Stimulated activated CD8-positive, alpha-beta memory T cell treated with anti-CD3 and anti-CD28 coated beads, Interleukin-4, amount 100 ng/mL, for 1 hour (primary cell): ENCODE measurements around the gene SERINC3.

ENCODE experiments used
- DNase-seq, 2 donors: peaks; one replicate each; pipeline ENCODE4 v3.0.0-alpha.2; 2020; ENCODE audit warnings: low read depth in 2 of 2, low spot score in 1 of 2

The SERINC3 gene

DNA sequence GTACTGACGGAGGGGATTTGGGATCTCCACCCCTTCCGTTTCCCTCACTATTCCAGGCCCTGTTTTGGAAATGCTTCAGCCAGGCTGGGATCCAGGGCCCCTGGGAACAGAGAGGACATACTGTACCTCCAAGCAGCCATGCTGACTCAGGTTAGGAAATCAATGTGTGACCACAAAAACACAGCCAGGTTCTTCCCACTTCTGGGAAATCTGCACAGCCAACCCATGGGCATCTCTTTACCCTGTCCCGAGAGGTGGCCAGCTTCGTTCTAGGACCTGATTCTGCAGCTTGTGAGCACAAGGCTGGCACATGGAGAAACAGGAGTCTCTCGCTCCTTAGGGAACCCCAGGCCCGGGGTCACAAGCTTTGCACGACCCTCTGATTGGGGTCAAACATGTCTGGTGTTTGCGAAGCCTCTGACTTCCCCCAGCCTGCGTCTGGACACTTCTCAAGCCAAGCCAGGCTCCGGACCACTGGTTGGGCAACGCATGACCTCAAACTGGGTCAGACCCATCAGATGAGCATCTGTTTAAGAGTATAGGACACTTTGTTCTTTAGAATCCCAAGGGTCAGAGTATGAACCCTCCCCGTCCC, 54.5 kb downstream of the SERINC3 start:
- no peak for DNase-seq

DNA sequence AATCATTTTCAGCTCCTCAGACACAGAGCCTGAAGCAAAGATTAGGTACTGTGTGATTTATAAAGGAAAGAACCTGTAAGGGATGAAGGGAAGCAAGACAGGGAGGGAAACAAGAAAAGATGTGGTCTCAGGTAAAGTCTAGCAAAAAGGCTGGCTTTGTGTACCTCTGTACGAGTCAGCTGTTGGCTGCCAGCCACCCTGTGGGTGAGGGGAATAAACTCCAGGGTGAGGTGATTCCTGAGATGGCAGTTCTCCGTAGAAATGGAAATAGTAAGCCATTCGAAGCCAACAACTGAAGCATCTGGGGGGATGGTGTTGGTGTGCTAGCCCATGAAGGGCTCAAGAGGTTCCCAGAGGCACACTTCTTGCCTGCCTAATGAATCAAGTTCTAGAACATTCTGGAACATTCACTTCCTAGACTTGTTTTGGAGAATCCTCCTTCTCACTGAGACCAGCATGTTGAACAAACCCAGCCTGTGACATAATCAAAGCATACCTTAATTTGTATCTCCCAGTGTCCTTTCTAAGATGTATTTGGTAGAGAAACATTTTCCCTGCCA, 56.8 kb downstream of the SERINC3 start:
- DNase-seq, result no peak

DNA sequence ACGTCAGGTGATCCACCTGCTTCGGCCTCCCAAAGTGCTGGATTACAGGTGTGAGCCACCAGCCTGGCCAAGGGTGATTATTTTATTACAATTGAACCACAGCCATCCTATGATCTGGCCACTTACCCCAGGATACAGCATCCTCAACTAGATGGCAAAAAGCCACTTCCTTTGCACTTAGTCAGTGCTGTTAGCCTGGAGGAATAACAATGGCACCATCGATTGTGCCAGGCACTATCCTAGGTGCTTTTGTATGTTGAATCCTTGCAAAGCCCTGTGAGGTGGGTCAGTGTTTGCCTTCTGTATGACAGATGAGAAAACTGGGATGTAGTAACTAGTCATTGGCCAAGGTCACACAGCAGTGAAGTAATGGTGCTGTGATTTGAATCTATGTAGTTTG, 57.4 kb downstream of the SERINC3 start:
- no peak for DNase-seq

DNA sequence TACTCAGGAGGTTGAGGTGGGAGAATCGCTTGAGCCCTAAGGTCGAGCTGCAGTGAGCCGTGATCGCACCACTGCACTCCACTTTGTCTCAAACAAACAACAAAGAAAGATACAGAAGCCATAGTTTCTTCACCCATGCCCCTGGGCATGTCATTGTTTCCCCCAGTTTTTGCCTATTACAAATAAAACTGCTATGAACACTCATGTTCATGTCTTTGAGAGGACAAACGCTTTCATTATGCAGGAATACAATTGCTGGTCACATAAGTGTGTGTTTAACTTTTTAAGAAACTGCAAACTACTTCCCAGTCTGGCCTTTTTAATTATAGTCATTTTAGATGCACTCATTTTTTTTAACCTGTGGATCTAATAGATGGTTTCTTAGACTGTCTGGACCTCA, 58.4 kb downstream of the SERINC3 start:
- DNase-seq, result no peak

DNA sequence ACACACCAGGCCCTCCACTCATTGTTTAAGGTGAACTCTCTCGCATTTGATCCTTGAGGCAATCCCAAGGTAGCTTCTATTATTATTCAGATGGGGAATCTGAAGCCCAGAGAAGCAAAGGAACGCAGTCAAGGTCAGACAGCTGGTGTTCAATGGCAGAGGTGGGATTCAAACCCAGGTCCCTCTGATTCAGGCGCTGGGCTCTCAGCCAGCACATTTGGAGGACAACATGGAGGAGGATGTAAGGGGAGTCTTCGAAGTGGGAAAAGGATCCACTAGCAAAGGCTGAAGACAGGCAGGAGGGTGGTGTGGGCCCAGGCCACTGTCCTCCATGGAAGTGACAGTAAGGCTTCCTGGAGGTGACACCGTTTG, 60.1 kb downstream of the SERINC3 start:
- DNase-seq, result no peak

DNA sequence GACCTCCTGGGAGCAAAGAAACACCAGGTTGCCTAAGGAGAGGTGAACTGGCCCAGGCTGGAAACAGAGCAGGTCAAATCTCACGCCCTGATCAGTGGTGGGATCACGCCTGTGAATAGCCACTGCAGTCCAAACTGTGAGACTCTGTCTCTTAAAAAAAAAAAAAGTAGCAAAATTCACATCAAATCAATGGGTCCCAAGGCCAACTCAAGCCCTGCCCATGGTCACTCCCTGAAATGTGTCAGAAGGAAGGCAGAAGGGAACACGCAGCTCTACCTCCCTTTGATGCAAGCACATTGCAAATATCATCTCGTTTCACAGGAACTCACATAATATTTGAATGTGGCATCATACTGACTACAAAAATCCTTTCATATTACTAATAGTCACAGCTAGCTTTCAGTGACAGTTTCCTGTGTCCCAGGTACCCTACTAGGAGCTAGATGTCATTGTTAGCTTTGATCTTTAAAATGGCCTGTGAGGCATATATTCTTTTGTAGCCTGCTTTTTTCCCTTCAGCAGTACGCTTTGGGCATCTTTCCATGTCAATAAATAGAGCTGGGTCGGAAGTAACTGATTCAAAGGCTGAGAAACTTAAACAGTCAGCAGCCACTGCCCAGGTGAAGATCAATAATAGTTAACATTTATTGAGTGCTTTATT, 60.6 kb downstream of the SERINC3 start:
- DNase-seq, result no peak

DNA sequence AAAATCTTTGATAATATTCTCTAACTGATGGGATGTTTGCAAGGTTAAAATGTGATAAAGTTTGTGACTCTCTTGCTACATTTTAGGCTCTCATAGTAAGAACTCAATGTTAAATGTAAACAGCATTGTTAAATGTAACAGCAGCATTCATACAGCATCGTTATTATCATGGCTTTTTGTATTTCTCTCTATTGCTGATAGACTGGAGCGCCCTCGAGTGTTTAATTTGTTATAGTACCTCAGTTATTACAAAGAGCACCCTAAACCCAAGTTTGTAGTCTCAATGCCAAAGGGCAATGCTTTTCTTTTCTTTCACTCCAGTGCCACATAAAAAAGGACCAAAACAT, 61.1 kb downstream of the SERINC3 start:
- DNase-seq, result no peak

DNA sequence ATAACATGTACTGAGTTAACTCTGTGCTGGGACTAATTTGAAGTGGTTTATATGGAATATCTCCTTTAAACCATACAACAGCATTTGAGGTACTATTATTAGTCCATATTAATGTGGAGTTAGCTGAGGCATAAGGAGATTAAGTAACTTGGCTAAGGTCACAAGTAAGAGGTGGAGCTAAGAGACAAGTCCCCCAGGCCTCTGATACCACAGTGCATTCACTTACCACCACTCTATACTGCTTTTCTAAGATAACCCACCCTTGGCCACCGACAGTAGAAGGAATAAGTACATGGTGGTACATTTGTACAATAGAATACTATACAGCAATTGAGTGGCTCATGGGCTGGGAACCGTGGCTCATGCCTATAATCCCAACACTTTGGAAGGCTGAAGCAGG, 62.6 kb downstream of the SERINC3 start:
- no peak for DNase-seq

DNA sequence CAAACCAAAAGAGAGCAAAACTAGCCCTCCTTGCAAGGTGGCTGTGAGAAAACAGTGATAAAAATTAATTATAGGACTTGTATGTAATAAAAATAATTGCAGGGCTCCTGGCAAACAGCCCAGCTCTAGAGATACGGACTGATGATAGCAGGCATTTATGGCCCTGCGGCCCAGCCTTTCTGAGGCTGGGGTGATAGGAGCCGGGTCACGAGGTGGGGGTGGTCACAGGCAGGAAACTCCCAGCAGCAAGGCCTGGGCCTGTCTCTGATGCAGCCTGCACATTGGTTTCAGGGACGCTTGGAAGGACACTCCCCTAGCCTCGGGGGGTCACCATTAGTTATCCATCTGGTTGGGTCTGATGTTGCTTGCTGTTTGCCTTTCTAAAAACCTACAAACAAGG, 64.9 kb downstream of the SERINC3 start:
- DNase-seq, result no peak

DNA sequence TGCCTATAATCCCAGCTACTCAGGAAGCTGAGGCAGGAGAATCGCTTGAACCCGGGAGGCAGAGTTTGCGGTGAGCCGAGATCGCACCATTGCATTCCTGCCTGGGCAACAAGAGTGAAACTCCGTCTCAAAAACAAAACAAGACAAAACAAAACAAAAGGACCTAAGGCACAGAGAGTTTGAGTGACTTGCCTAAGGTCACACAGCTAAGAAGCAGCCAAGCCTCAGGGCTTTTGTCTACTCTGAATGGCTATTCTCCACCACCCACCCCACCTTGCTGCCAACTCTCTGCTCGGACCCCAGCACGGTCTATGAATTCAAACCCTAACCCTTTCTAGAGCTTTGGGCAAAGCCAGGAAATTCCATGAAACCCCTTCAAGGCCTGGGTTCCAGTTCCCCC, 65.3 kb downstream of the SERINC3 start:
- no peak for DNase-seq

DNA sequence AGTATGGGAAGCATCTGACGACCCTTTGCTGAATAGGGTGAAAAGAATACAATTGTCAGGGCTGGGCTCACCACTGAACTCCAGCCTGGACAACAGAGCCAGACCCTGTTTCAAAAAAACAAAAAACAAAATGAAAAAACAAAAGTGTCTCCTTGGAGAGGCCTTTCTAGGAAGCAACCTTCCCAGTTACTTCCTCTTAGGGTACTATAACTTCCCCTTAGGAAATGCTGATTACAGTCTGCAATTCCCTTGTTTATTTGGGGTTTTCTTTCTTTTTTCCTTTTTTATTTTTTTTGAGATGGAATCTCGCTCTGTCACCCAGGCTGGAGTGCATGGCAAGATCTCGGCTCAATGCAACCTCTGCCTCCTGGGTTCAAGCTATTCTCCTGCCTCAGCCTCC, 66.7 kb downstream of the SERINC3 start:
- no peak for DNase-seq

DNA sequence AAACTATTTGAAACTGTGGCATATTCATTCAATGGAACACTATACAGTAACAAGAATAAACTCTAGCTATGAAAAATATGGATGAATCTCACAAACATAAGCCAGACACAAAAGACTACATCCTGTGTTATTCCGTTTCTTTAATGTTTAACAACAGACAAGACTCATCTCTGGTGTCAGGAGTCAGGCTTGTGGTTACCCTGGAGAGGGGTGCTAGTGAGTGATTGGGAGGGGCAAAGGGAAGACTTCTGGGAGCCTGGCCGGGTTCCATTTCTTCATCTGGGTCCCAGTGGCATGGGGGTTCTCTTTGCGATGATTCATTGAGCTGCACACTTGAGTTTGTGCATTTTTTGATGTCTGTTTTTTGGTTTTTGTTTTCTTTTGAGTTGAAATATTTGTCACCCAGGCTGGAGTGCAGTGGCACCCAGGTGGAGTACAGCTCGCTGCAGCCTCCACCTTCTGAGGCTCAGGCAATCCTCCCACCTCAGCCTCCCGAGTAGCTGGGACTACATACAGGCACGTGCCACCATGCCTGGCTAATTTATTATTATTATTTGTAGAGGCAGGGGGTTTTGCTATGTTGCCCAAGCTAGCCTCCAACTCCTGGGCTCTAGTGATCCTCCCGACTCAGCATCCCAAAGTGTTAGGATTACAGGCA, 67.4 kb downstream of the SERINC3 start:
- no peak for DNase-seq

DNA sequence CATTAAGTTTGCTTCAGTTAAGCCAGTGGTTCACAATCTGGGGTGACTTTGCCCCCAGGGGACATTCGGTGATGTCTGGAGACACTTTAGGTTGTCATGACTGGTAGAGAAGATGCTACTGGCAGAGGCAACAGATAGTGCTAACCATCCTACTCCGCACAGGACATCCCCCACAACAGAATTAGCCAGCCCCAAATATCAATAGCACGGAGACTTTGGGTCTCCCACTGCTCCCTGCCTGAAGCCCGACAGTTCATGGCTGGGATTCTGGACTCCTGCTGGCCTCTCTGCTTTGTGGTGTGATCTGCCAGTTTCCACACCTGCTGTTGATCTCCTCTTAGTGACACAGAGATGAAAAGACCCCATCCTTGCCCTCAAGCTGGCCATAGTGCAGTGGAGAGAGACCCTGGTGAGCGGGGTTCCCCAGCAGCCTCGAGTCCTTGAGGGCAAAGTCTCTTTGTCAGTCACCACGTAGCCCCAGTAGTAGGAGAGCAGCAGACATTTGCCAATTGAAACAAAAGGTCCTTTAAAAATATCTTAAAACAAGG, 70.9 kb downstream of the SERINC3 start:
- DNase-seq, result no peak

DNA sequence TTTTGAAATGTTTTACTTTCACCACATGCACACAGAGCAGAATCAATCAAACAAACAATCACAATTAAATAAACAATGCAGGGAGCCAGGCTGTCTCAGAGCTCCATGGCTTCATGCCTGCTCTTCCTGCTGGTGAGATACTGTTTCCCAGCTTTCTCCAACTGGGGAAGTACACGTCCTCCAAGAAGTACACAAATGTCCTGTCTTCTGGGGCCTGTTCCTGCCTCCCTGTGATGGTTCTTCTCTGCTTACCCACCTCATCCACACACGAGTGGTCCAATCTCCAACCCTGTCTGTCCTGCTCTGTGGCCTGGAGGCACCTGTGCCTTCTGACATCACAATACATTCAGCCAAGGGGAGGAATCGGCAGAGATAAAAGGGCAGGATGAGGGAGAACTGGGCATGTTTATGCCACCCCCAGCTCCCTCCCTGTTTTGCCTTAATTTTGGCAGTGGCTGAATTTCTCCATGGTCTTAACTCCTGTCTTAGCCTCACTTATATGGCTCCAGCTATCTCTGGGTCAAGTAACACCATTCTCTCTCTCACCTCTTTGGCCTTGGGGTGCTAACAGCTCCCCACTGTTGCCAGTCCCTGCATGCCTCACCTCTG, 71.5 kb downstream of the SERINC3 start:
- no peak for DNase-seq

DNA sequence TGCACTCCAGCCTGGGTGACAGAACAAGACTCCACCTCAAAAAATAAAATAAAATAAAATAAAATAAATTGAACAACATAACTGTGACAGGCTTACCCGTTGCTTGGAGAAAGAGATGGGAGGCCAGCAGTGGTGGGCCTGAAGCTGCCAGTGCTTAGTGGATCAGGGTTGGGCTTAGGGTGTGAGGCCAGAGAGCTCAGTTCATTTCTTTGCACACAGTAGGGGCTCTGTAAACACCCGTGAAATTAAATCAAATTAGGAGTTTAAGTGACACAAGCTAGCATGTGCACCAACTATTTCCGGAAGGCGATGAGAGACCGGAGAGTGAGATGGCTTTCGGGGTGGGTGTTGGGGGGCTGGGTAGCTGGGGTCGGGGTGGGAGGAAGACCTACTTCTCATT, 72.0 kb downstream of the SERINC3 start:
- DNase-seq, result no peak

DNA sequence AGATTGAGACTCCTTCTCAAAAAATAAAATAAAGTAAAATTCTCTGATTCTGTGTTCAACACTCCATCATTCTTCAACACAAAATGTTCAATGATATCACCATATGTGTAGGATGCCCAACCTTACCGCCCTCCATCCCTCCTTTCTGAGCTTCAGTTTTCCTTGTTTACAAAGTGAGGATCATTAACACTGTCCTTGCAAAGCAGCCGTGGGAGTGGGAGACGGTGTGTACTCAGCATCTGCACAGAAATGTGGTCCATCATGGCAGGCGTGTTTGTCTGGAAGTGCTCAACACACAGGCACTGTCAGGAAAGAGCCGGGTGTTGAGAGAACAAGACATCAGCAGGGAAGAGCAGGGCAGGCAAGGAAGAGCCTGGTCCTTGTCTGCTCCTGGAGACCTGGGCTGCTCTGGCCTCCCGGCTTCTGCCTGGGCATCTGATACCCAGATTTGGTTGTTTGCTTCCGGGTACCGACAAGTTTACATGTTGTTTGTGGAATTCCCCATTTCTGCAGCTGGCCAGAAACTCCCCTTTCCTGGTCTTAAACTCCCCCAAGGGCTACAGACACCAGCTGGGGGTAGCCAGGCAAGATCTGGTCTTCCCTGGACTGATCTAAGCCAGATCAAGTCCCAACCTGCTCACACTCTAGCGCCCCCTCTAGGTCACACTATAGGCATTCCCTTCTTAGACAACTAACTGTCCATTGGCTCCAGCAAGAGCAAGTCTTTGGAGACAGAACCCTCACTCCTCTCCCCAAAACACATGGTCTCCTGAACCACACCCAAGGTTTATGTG, 72.9 kb downstream of the SERINC3 start:
- DNase-seq, result no peak

DNA sequence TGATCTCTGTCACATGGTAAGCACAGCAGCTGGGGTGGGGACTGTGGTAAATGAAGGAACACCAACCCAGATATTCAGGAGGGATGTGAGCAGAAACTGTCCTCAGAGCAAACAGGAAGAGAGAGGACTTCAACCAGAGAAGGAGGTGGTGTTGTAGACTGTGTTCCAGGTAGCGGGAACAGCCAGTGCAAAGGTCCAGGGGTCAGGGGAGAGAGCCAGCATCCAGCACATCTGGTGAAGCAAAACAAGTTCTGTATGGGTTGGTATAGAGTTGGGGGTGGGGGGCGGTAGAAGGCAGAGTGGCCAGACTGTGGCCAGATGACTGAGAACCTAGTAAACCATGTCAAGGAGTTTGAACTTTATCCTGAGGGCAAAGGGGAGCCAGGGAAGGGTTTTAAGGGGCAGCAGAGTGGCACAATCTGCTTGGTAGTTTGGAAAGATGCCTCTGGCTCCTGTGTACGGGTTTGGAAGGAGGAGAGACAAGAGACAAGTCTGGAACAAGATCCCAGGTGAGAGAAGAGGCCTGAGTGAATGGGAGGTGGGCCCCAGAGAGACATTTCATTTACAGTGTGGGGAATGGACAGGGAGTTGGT, 73.9 kb downstream of the SERINC3 start:
- no peak for DNase-seq
